Stimulated activated CD4-positive, alpha-beta T cell treated with anti-CD3 and anti-CD28 coated beads, Interleukin-12 subunit alpha, Interleukin-12 subunit beta, amount 100 ng/mL, for 4 hours (primary cell): ENCODE data around the gene NDUFA11.
"Not testable (repeated sequence)": the region's sequence is repeated elsewhere in the genome, so short reads cannot be mapped to it uniquely, and the experiment has no call there.

Source experiments
- DNase-seq: peaks from one replicate; pipeline ENCODE4 v3.0.0-alpha.2; 2020

NDUFA11 gene

DNA sequence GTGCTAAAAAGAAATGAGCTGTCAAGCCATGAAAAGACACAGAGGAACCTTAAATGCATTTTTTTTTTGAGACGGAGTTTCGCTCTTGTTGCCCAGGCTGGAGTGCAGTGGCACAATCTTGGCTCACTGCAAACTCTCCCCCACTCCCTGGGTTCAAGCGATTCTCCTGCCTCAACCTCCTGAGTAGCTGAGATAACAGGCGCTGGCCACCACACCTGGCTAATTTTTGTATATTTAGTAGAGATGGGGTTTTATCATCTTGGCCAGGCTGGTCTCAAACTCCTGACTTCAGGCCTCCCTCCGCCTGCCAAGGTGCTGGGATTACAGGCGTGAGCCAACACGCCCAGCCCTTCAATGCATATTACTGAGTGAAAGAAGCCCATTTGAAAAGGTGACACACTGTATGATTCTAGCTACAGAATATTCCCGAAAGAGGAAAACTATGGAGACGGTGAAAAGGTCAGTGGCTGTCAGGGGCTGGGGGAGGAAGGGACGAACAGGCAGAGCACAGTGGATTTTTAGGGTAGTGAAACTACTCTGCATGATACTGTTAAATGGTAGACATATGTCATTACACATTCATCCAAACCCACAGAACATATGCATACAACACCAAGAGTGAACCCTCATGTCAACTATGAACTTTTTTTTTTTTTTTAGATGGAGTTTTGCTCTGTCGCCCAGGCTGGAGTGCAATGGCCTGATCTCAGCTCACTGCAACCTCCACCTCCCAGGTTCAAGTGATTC, 19.4 kb downstream of the NDUFA11 start:
- DNase-seq, result not testable (repeated sequence)

DNA sequence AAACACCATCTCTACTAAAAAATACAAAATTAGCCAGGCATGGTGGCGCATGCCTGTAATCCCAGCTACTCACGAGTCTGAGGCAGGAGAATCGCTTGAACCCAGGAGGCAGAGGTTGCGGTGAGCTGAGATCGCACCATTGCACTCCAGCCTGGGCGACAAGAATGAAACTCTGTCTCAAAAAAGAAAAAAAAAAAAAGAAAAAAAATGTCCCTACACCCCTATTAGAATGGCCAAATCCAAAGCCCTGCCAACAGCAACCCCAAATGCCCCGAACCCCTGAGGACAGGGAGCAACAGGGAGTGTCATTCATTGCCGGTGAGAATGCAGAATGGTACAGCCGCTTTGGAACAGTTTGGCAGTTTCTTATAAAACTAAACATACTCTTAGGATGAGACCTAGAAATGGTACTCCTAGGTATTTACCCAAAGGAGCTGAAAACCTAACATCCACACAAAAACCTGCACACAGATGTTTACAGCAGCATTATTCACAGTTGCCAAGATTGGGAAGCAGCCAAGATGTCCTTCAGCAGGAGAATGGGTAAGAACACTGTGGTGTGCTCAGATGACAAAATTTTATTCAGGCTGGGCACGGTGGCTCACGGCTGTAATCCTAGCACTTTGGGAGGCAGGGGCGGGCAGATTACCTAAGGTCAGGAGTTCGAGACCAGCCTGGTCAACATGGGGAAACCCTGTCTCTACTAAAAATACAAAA, 20.3 kb downstream of the NDUFA11 start:
- DNase-seq, result not testable (repeated sequence)

DNA sequence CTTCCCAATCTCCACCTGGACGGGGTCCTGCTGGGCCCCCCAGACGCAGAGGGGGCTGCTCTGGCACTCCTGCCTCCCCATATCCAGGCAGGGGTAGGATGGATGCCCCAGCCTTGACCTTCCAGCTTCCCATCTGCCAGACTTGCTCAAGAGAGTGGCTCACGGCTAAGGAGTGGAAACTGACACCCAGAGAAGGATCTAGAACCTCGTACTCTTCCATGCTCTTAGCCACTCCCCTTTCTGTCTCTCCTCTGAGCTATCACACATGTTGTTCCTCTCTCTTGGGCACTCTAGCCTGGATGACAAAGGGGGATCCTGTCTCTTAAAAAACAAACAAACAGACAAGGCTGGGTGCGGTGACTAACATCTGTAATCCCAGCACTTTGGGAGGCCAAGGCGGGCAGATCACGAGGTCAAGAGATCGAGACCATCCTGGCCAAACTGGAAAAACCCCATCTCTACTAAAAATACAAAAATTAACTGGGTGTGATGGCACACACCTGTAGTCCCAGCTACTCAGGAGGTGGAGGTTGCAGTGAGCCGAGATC, 21.1 kb downstream of the NDUFA11 start:
- DNase-seq, result no peak

DNA sequence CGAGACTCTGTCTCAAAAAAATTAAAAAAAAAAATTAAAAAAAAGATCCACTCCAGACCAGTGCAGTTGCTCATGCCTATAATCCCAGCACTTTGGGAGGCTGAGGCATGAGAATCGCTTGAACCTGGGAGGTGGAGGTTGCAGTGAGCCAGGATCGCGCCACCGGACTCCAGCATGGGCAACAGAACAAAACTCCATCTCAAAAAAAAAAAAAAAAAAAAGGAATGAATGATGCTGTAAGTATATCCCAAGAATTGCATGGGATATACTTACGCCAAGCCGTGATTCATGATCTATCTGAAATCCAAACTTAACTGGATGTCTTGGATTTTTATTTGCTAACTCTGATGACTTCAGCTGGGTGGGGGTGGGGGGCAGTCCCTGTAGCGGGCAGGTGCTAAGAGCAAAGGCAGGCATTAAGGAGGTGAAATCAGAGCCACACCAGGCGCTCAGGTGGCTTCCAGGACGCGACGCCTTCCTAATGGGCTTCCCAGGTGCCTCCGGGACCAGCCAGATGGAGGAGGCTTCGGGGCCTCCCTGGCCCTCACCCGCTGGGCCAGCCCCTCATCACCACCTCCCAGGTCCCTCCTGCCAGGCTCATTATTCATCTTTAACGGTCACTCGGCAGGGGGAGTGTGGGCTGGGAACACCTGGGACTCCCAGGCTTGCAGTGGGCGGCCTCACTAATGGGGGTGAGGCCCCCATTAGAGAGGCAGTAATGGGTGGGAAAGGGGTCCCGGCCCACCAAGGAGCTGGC, 21.9 kb downstream of the NDUFA11 start:
- no peak for DNase-seq

DNA sequence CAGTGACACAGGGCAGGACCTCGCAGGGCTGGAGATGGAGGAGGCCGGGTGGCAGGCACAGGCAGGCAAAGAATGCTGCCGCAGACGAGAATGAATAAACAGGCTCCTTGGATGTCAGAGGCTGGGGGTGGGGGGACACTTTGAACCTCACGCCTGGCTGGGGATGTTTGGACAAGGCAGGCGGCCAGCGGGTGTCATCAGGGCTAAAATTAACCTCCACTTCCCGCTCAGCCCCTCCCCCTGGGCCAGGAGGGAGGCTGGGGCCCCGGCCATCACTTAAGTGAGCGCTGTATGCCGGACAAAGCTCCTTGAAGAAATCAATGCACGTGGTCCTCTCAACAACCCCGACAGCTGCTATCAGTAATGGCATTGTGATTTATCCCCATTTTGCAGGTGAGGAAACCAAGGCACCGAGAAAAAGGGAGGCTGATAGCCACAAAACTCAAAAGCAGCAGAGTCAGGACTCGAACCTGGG, 22.9 kb downstream of the NDUFA11 start:
- no peak for DNase-seq

DNA sequence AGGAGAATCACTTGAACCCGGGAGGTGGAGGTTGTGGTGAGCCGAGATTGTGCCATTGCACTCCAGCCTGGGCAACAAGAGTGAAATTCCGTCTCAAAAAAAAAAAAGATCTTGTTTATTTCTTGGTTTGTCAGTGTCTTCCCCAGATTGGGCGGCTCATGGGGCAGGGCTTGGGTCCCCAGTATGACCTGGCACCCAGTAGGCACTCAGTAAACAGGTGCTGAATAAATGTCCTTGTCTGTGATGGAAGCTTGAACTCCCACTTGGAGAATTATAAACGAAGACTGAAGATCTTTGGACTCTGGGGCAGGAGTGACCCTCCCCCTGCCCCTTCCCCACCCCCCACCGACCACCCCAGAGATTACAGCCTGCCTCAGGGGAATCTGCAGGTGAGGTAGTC, 23.4 kb downstream of the NDUFA11 start:
- DNase-seq, result no peak

DNA sequence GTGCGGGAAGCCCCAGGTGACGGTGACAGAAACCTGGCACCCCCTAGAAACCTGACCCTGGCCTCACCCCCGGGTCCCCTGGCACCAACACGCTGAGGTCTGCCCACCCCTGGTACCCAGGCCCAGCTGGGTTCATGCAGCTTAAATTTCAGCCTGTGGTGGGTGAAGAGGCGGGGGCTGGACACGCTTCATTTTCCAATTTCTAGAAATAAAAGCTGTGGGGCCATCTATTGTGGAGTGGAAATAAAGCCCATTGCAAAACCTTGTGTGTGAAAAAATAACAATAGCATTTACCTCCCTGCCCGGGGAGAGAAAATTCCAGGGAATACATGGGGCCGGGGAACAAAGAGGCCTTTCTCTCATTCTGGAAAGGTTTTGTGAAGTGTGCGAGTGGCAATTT, 25.7 kb downstream of the NDUFA11 start:
- DNase-seq, result no peak

DNA sequence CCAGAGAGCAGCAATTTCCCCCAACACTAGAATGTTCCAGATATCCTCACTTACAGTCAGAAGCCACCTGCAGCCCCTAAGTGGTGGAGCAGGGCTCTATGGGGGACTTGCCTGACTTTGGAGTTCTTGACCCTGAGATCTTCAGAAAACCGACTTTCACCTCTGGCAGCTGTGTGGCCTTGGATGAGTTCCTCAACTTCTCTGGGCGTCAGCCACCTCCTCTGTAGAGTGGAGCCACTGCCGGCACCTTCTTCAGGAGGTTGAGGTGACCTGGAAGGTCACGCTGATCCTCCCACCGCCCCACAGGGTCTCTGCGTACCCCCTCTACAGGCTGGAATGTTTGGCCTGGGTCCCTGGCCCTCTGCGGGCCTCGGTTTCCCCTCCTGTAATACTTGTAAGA, 26.2 kb downstream of the NDUFA11 start:
- no peak for DNase-seq

DNA sequence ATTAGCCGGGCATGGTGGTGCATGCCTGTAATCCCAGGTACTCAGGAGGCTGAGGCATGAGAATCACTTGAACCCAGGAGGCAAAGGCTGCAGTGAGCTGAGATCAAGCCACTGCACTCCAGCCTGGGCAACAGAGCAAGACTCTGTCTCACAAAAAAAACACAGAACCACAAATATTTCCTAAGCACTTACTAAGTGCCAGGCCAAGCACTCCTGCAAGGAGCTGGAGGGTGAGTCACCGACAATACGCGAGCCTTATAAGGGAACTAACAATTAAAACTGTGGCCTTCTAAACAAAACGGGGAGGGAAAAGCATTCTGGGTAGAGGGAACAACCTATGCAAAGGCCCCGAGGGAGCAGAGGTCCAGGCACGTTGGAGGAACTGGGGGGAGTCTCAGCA, 29.1 kb downstream of the NDUFA11 start:
- DNase-seq, result not testable (repeated sequence)

DNA sequence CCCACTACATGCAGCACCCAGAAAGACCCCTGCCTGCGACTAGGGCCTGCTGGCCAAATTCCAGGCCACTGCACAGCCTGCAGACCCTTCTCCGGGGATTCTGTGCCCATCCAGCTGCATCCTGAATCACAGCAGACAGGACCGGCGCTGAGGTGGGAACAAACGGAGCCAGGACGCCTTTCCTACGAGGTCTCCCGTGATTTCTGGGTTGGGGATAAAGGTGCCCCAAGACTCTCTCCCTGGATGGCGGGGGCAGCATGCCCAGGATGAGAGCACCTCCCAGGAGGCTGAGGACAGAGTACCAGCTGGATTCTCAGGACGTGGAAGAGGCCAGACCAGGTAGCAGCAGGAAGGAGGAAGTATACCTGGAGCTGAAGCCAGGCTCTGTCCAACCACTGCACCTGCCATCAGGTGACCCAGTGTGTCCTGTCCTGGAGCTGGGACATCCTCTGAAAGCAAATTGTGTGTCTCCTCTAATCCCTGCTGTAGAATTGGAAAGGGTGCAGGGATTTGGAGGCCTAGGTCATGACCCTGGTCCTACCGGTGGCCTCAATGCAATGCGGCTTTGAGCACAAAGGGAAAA, 29.9 kb downstream of the NDUFA11 start:
- no peak for DNase-seq

DNA sequence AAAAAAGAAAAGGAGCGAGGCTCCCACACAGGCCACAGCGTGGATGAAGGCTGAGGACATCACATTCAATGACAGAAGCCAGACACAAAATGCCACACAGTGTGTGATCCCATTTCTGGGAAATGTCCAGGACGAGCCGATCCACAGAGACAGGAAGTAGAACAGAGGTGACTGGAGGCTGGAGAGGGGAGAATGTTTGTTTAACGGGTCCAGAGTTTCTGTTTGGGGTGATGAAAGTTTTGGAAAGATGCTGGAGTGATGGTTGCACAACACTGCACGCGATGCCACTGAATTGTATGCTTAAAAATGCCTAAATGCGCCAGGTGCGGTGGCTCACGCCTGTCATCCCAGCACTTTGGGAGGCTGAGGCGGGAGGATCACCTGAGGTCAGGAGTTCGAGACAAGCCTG, 32.6 kb downstream of the NDUFA11 start:
- DNase-seq, result no peak

DNA sequence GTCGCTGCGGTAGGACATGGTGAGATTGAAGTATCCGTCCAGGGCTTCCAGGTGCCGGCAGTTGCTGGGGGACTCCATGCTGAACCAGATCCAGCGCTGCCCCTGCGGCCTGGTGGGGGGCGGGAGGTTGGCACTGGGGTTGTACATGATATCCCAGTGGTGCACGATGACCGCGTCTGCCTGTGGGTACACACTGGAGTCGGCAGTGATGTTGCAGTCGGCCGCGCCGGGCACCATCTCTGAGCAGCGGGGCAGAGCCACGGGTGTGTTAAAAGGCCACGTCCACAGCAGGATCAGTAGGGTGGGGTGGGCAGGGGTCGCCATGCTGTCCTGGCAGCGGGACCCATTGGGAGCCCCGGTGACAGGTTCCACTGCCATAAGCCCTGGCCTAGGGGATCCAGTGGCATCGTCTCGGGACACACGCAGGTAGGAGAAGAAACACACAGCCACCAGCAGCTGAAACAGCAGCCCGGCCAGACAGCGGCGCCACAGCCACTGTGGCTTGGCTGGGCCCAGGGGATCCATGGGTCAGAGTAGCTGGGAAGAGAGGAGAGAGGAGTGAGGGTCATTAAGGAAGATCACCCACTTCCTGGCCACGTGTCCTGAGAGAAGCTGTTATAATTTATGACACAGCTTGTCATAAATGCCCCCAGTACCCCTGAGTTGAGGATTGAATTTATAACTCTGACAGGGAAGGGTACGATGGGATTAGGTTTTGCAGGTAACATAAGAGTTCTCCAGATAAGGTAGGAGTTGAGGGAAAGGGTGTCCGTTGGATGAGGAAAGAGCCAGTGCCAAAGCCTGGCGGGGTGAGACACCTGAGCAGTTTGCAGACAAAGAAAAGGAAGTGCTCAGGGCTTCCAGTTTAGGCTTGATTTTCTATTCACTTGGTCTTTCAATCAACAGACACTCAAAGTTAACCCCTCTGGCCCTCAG, 36.1 kb downstream of the NDUFA11 start:
- DNase-seq, result no peak

DNA sequence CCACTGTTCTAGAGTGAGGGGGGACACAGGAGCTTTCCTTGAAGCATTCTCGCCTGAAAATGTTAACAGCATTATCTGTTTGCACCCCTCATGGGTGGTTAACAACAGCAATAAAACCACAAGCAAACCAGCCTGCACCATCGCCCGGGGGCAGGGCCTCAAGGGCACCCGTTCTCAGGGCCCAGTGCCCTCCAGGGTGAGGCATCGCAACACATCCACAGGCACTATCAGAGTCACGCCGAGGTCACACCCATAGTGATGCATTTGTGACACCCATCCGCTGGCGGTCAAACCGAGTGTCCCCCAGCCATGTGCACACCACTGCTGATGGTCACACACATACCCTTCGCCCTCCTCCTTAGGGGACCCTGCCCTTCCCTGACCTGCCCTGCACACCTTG, 37.8 kb downstream of the NDUFA11 start:
- DNase-seq, result no peak

DNA sequence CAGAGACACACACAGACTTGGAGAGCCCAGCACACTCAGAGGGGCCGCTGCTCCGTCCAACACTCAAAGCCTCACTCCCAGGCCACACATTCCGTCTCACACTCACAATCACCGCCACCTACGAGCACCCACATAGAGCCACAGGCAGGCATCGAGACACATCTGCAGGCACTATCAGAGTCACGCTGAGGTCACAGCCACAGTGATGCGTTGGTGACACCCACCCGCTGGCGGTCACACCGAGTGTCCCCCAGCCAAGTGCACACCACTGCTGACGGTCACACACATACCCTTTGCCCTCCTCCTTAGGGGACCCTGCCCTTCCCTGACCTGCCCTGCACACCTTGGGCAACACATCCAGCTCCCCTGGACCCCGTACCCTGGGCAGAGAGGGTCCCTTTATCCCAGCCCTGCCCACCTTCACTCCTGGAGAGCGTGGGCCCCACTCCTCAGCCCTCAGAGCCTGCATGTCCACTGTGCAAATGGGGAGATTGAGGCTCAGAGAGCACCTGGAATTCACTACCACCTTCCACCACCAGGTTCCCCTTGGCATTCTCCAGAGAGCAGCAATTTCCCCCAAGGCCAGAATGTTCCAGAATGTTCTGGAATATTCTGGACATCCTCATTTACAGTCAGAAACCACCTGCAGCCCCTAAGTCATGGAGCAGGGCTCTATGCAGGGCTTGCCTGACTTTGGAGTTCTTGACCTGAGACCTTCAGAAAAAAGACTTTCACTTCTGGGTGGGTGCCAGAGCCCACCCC, 38.7 kb downstream of the NDUFA11 start:
- no peak for DNase-seq

DNA sequence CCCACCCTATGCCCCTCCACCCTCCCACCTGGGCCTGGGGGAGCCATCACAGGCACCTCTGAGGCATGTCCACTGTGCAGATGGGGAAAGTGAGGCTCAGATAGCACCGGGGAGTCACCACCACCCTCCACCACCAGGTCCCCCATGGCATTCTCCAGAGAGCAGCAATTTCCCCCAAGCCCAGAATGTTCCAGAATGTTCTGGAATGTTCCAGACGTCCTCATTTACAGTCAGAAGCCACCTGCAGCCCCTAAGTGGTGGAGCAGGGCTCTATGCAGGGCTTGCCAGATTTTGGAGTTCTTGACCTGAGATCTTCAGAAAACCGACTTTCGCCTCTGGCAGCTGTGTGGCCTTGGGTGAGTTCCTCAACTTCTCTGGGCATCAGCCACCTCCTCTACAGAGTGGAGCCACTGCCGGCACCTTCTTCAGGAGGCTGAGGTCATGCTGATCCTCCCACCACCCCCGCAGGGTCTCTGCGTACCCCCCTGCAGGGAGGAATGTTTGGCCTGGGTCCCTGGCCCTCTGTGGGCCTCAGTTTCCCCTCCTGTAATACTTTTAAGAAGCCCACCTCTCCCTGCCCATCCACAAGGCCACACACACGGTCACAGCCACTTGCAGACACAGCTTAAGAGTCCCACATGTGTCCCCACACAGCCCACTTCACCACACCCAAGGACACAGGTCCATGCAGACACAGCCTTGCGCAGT, 39.4 kb downstream of the NDUFA11 start:
- DNase-seq, result no peak

DNA sequence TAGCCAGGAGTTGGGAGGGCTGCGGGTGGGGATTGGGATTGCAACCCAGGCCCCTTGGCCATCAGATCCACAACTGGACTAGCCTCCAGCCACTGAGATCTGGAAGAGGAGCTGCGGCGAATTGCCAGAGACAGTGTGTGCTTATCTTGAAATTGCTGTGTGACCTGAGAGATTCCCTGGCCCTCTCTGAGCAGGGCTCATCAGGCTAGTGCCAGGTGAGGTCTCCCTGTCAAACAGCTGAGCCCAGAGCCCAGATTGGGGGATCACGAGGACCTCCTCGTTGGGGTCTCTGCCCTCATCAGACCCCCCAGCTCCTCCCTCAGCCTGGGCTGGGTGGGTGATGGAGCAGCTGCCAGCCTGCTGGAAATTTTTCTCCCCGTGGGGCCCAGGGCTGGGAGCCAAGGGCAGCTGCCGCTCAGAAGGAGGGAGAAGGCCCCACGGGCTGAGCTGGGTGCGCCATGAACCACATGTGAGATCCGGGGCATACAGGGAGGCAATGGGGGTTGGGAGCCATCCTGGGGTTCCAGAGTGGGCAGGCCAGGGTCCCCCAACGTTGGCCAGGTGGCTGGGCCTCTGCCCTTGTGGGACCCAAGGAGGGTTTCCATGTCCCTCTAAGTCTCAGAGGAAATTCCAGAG, 40.4 kb downstream of the NDUFA11 start:
- no peak for DNase-seq

DNA sequence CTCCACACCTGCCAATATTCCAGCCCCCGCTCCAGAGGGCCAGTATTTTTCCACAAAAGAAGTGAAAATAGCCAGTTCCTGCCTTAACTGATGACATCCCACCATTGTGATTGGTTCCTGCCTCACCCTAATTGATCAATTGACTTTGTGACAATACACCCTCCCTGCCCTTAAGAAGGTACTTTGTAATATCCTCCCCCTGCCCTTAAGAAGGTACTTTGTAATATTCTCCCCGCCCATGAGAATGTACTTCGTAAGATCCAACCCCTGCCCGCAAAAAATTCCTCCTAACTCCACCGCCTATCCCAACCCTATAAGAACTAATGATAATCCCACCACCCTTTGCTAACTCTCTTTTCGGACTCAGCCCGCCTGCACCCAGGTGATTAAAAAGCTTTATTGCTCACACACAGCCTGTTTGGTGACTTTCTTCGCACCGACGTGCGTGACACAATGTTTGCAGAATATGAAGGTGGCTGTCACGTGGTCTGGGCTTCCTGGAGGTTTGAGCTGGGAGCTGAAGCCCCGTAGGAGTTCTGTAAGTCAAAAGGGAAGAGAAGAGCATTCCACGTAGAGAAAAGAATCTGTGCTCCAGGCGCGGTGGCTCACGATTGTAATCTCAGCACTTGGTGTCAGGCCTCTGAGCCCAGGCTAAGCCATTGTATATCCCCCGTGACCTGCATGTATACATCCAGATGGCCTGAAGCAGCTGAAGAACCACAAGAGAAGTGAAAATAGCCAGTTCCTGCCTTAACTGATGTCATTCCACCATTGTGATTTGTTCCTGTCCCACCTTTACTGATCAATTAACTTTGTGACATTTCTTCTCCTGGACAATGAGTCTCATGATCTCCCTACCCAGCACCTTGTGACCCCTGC, 46.1 kb downstream of the NDUFA11 start:
- DNase-seq, result no peak

DNA sequence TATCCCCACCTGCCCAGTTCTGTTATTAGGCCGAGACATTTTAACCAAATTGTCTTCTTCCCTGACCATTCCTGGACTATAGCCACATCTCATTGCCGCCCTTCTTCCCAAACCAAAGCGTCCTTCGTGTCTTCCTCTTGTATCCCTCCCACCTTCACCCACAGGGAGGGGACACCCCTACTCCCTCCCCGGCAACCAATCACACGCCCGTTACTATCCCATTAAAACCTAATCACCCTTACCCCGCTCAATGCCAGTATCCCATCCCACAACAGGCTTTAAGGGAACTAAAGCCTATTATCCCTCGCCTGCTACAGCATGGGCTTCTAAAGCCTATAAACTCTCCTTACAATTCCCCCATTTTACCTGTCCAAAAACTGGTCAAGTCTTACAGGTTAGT, 48.4 kb downstream of the NDUFA11 start:
- not testable (repeated sequence) for DNase-seq

DNA sequence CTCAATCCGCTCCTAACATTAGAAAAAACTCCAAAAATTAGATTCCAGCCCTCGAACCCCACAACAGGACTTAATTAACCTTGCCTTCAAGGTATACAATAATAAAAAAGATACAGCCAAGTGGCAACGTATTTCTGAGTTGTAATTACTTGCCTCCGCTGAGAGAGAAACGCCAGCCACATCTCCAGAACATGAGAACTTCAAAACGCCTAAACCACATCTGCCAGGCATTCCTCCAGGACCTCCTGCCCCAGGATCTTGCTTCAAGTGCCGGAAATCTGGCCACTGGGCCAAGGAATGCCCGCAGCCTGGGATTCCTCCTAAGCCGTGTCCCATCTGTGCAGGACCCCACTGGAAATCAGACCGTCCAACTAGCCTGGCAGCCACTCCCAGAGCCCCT, 49.5 kb downstream of the NDUFA11 start:
- DNase-seq, result not testable (repeated sequence)
